ENCODE results near the gene PKDCC.

GRCh38 chr2:42069568-42069967 is 21.7 kb downstream of the PKDCC start:
- TF ChIP-seq, protein P1, sequence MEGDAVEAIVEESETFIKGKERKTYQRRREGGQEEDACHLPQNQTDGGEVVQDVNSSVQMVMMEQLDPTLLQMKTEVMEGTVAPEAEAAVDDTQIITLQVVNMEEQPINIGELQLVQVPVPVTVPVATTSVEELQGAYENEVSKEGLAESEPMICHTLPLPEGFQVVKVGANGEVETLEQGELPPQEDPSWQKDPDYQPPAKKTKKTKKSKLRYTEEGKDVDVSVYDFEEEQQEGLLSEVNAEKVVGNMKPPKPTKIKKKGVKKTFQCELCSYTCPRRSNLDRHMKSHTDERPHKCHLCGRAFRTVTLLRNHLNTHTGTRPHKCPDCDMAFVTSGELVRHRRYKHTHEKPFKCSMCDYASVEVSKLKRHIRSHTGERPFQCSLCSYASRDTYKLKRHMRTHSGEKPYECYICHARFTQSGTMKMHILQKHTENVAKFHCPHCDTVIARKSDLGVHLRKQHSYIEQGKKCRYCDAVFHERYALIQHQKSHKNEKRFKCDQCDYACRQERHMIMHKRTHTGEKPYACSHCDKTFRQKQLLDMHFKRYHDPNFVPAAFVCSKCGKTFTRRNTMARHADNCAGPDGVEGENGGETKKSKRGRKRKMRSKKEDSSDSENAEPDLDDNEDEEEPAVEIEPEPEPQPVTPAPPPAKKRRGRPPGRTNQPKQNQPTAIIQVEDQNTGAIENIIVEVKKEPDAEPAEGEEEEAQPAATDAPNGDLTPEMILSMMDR (IDR thresholded peaks at IDR 0.05 in 4 of 5, conservative IDR thresholded peaks at IDR 0.05 in 1 of 5) = no peak
- no peak for TF ChIP-seq POLR2A (IDR thresholded peaks at IDR 0.05)
